GM12801 (cell line): ENCODE measurements around the gene SDS.

Experiments
- TF ChIP-seq, protein P1 (sequence below): IDR thresholded peaks from one replicate; pipeline ENCODE4 v1.5.1; 2011; ENCODE audit warnings: control low read depth; ENCODE audit not compliant: insufficient read length; ENCODE audit errors: extremely low read depth

Gene SDS

DNA sequence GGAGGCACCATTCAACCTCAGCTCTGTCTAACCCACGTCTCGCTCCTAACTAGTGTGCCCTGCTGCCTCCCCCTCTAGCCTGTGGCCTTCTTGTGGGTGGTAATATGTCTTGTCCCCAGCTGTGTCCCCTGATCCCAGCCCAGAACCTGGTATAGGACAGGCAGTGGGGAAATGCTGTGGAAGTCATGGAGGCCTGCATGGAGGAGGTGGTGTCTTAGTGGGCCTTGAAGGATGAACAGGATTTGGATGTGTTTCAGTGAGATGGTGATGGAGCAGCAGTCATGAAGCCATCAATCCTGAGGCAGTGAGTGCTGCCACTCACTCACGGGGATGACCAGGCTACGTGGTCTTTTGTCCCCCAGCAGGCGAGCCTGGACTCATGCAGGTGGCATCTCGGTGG lies 31.9 kb downstream of the SDS start:
- TF ChIP-seq, protein P1, sequence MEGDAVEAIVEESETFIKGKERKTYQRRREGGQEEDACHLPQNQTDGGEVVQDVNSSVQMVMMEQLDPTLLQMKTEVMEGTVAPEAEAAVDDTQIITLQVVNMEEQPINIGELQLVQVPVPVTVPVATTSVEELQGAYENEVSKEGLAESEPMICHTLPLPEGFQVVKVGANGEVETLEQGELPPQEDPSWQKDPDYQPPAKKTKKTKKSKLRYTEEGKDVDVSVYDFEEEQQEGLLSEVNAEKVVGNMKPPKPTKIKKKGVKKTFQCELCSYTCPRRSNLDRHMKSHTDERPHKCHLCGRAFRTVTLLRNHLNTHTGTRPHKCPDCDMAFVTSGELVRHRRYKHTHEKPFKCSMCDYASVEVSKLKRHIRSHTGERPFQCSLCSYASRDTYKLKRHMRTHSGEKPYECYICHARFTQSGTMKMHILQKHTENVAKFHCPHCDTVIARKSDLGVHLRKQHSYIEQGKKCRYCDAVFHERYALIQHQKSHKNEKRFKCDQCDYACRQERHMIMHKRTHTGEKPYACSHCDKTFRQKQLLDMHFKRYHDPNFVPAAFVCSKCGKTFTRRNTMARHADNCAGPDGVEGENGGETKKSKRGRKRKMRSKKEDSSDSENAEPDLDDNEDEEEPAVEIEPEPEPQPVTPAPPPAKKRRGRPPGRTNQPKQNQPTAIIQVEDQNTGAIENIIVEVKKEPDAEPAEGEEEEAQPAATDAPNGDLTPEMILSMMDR, result no peak

DNA sequence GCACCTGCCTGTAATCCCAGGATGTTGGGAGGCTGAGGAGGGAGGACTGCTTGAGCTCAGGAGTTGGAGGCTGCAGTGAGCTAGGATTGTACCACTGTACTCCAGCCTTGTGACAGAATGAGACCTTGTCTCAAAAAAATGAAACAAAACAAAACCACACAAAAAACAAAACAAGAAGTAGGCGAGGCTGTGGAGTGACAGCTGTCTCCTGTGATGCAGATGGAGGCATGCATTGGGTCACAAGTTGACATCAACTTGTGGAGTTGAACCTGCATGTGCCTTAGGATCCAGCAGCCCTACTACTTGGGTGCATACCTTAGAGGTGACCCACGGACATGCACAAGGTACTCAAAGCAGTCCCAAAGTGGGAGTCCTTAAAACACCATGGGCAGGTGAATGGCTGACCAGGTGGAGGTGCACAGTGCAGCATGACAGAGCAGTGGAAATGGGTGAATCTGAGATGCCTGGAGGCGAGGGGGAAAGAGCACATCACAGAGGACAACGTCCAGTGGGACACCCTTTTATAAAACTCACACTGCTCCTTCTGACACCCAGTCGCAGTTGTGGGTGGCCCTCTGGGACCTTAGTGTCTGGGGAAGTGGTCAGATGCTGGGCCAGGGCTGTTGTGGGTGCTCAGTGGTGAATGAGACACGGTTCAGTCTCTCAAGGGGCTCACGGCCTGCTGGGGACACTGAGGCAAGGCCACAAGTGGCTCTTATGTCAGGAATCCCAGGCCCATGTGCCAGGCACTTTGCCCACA lies 32.6 kb downstream of the SDS start:
- TF ChIP-seq, protein P1, result no peak

DNA sequence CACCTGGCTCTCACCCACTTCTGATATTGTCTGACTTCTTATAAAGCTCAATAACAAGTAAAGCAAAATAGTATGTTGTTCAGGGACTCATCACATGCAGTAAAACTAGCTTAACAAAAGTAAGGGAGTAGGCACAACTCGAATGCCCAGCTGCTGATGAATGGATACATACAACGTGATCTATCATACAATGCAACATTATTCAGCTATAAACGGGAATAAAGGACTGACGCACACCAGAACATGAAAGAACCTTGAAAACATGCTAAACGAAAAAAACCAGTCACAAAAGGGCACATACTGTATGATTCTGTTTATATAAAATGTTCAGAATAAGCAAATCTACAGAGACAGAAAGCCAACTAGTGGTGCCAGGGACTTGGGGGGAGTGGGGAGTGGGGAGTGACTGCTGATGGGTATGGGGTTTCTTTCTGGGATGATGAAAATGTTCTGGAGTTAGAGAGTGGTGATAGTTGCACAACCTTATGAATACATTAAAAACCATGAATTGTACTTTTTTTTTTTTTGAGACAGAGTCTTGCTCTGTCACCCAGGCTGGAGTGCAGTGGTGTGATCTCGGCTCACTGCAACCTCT lies 34.2 kb downstream of the SDS start:
- TF ChIP-seq, protein P1, result no peak

DNA sequence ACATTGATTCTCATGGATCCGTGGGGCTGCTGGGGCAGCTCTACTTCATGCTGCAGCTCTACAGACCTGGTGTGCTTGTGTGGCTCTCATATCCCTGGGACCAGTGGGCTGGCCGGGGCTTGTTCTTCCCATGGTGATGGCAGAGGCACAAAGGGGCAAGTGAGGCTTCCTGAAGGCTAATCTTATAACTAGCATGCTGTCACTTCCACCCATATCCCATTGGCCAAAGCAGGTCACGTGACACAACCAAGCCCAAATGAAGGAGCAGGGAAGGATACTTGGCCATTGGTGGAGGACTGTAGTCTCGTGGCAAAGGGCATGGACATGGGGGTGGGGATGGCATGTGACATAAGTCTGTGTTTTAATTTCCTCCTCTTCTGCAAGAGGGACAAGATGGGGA lies 35.4 kb downstream of the SDS start:
- TF ChIP-seq, protein P1, result no peak

DNA sequence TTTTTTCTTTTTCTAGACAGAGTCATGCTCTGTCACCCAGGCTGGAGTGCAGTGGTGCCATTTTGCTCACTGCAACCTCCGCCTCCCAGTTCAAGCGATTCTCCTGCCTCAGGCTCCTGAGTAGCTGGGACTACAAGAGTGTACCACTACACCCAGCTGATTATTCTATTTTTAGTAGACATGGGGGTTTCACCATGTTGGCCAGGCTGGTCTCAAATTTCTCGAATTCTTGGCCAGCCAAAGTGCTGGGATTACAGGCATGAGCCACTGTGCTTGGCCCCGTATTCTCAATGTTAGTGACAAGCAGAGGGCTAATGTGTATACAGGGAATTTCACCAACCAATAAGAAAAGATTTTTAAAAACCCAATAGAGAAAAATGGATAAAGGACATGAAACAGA lies 36.9 kb downstream of the SDS start:
- TF ChIP-seq, protein P1, result no peak

DNA sequence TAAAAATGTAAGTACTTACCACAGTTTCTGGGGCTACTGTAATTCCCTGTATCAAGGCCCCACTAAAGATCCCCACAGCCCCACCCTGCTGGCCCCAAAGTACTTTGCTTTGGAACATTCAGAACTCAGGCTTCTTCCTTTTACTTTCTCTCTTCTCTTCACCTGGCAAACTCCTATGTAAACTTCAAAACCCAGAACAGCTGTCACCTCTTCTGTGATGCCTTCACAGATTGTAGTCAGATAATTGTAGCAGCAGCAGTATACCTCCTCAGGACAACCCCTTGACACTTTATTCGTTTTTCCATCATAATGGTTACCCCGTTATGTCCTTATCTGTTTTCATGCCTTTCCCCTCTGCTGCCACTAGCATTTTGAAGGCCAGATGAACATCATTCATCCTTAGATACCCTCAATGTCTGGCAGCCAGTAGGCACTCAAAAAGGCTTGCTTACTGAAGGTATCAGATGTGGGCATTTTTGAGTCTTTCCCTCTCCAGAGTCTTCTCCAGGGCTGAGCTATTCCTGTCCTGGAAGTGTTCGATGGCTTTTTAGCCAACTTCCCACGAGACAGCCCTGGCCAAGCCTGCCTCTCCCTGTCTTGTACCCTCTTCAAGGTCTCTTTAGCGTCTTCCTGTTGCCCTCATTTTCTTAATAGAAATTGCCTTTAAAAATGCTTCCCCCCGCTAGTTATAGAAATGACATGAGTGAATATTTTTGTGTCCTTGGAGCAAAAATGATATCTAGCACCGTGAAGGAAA lies 37.9 kb downstream of the SDS start:
- TF ChIP-seq, protein P1, result no peak

DNA sequence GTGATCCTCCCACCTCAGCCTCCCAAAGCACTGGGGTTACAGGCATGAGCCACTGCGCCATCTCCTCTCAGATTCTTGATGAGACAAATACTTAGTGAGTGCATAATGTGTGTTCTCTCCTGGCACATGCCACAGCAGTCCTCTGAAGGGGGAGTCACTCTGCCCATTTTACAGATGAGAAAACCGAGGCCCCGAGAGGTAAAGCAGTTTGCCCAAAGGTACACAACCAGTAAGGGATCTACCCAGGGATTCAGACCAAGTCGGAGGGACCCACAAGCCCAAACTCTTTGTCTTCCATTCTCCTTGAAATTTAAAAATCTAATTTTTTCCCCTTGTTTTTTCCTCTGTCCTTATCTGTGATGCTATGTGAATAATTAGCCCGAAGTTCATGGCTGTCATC lies 39.0 kb downstream of the SDS start:
- TF ChIP-seq, protein P1, result no peak
